Progenitor cell of endocrine pancreas (in vitro differentiated cells): ENCODE data around the gene ADAMTS16. TPM values are rescaled to one million over a fixed set of nuclear protein-coding genes. Genes with fewer than 3 reads are reported as not detected.

ENCODE experiments used
- DNase-seq: peaks from one replicate; pipeline ENCODE4 v3.0.0; 2021; ENCODE audit warnings: low spot score; ENCODE audit not compliant: unreplicated experiment
- H3K27ac Mint-ChIP-seq: 2 replicates; pipeline ENCODE4 v1.8.0; 2021; ENCODE audit warnings: mild to moderate bottlenecking, moderate library complexity, mixed read lengths
- H3K27me3 Mint-ChIP-seq: 2 replicates; pipeline ENCODE4 v1.8.0; 2021; ENCODE audit warnings: mixed read lengths
- H3K36me3 Mint-ChIP-seq: 2 replicates; pipeline ENCODE4 v1.8.0; 2022; ENCODE audit warnings: mixed read lengths; ENCODE audit not compliant: insufficient read depth
- H3K4me1 Mint-ChIP-seq: 2 replicates; pipeline ENCODE4 v1.8.0; 2021; ENCODE audit warnings: low read depth, mixed read lengths
- H3K4me3 Mint-ChIP-seq: 2 replicates; pipeline ENCODE4 v1.8.0; 2021; ENCODE audit warnings: low read depth, mild to moderate bottlenecking, moderate library complexity, mixed read lengths
- H3K9me3 Mint-ChIP-seq: 2 replicates; pipeline ENCODE4 v1.8.0; 2021; ENCODE audit warnings: low read depth, mixed read lengths
- total RNA-seq: library from RNA; stranded (reverse); gene quantifications from 2 replicates; pipeline ENCODE4 v1.2.1, GENCODE V29; 2021
- TF ChIP-seq, protein P1 (sequence below): fragments of 200-600 bp; sonication (generic); IDR thresholded peaks from one replicate; pipeline ENCODE4 v1.5.0; 2021; ENCODE audit warnings: antibody characterized with exemption, mild to moderate bottlenecking; ENCODE audit not compliant: unreplicated experiment

Gene ADAMTS16
- total RNA-seq, 1 donor from 2014 or later = 40.7 TPM

DNA sequence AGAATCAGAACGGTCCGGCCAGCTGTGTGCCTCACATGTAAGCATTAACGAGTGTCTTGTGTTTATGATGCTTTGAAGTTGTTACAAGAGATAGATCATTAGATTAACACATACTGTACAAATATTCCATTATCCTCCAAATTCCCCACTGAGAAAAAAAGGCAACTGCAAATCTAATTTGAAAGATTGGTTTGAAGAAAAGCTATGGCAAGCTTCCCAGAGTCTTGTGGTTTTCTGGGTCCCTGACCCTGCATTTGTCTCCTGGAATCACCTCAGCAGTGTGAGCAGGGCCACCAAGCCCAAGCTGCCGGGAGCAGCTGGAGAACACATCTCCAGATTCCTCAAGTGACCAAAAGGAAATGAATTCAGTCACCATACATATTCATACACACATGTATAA is 36.9 kb upstream of the ADAMTS16 start:
- no peak for DNase-seq
- H3K36me3 Mint-ChIP-seq = no peaks in the 10 kb centered on the region
- H3K27ac Mint-ChIP-seq = no peak overlapping the region
- no peaks in the 10 kb centered on the region for H3K27me3 Mint-ChIP-seq
- H3K4me1 Mint-ChIP-seq = no peaks in the 10 kb centered on the region
- TF ChIP-seq, protein P1, sequence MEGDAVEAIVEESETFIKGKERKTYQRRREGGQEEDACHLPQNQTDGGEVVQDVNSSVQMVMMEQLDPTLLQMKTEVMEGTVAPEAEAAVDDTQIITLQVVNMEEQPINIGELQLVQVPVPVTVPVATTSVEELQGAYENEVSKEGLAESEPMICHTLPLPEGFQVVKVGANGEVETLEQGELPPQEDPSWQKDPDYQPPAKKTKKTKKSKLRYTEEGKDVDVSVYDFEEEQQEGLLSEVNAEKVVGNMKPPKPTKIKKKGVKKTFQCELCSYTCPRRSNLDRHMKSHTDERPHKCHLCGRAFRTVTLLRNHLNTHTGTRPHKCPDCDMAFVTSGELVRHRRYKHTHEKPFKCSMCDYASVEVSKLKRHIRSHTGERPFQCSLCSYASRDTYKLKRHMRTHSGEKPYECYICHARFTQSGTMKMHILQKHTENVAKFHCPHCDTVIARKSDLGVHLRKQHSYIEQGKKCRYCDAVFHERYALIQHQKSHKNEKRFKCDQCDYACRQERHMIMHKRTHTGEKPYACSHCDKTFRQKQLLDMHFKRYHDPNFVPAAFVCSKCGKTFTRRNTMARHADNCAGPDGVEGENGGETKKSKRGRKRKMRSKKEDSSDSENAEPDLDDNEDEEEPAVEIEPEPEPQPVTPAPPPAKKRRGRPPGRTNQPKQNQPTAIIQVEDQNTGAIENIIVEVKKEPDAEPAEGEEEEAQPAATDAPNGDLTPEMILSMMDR = no peak
- H3K4me3 Mint-ChIP-seq = no peak overlapping the region
- peaks cover 8% of the 10 kb centered on the region for H3K9me3 Mint-ChIP-seq

DNA sequence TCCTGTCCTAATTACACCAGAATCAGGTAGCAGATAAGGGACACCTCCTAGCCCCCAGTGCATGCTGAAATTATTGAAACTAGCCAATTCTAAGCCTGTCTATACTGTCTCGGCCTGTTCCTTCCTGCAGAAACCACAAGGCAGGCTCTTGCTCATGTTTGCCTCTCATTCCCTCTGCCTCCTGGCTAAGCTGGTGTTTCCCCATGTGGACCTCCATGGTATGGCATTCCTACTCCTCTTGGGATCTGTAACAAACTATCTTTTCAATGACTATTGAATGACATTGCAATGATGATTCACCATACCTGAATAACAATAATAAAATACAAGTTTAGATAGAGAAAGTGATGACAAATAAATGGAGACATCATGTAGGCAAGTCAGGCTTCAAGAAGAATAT is 35.6 kb upstream of the ADAMTS16 start:
- no peak for DNase-seq
- Mint-ChIP-seq H3K27me3 (no peaks in the 10 kb centered on the region), H3K4me3 (no peak overlapping the region), H3K9me3 (peaks cover 4% of the 10 kb centered on the region), H3K36me3 (no peaks in the 10 kb centered on the region), H3K27ac (no peak overlapping the region), H3K4me1 (no peaks in the 10 kb centered on the region)
- TF ChIP-seq, protein P1 = no peak

DNA sequence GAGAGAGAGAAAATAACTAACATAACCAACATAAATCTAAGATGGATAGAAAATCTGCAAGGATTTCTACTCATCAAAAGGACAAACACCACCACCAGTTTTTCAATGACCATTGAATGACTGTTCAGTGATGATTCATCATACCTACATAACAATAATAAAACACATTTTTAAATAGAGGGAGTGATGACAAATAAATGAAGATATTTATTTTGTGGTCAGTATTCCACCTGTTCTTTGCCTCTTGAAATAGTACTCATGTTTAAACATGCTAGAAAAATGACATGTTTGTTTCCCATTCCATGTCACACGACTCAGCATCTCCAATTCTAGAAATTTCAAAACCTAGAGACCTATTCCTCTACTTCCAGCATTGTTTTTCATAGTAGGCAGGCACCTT is 34.6 kb upstream of the ADAMTS16 start:
- Mint-ChIP-seq H3K4me1 (no peaks in the 10 kb centered on the region), H3K9me3 (peaks cover 4% of the 10 kb centered on the region), H3K27me3 (no peaks in the 10 kb centered on the region), H3K36me3 (no peaks in the 10 kb centered on the region), H3K27ac (no peak overlapping the region), H3K4me3 (no peak overlapping the region)
- no peak for DNase-seq
- TF ChIP-seq, protein P1 = no peak

GRCh38 chr5:5116956-5117355 is 23.2 kb upstream of the ADAMTS16 start:
- no peaks in the 10 kb centered on the region for H3K36me3 Mint-ChIP-seq
- H3K4me1 Mint-ChIP-seq = no peaks in the 10 kb centered on the region
- no peak for DNase-seq
- TF ChIP-seq, protein P1 = no peak
- H3K9me3 Mint-ChIP-seq = peaks cover 23% of the 10 kb centered on the region
- H3K4me3 Mint-ChIP-seq = no peak overlapping the region
- H3K27me3 Mint-ChIP-seq = no peaks in the 10 kb centered on the region
- no peak overlapping the region for H3K27ac Mint-ChIP-seq

- no peak for DNase-seq
- Mint-ChIP-seq H3K36me3 (no peaks in the 10 kb centered on the region), H3K27me3 (no peaks in the 10 kb centered on the region), H3K27ac (no peak overlapping the region), H3K9me3 (peaks cover 13% of the 10 kb centered on the region), H3K4me3 (no peak overlapping the region), H3K4me1 (no peaks in the 10 kb centered on the region)
- TF ChIP-seq, protein P1 = no peak
These were observed 17.4 kb upstream of the ADAMTS16 start for GRCh38 chr5:5122776-5123175.
